GM21529 (cell line): ENCODE data around the gene PACS2.
"Not testable (repeated sequence)": the region's sequence is repeated elsewhere in the genome, so short reads cannot be mapped to it uniquely, and the experiment has no call there.

Experiments
- ATAC-seq: cut with Tn5 transposase; IDR thresholded peaks from one replicate; pipeline ENCODE4 v1.9.1; 2021; ENCODE audit not compliant: unreplicated experiment

PACS2 gene

GRCh38 chr14:105329411-105330150 lies 15.0 kb downstream of the PACS2 start:
- no peak for ATAC-seq

GRCh38 chr14:105330491-105330895 lies 15.9 kb downstream of the PACS2 start:
- no peak for ATAC-seq

GRCh38 chr14:105331575-105332349 lies 17.2 kb downstream of the PACS2 start:
- ATAC-seq: no peak

GRCh38 chr14:105332350-105332874 lies 17.9 kb downstream of the PACS2 start:
- ATAC-seq: no peak

- no peak for ATAC-seq
Observed at GRCh38 chr14:105333020-105333490, 18.5 kb downstream of the PACS2 start.

- no peak for ATAC-seq
Observed at GRCh38 chr14:105333613-105334364, 19.2 kb downstream of the PACS2 start.

- no peak for ATAC-seq
Observed at GRCh38 chr14:105334383-105335230, 20.1 kb downstream of the PACS2 start.

GRCh38 chr14:105335231-105335542 lies 20.6 kb downstream of the PACS2 start:
- ATAC-seq: not testable (repeated sequence)

- no peak for ATAC-seq
Observed at GRCh38 chr14:105335735-105336476, 21.4 kb downstream of the PACS2 start.

GRCh38 chr14:105336477-105337287 lies 22.1 kb downstream of the PACS2 start:
- ATAC-seq: no peak

GRCh38 chr14:105337433-105337832 lies 22.9 kb downstream of the PACS2 start:
- ATAC-seq: no peak

- no peak for ATAC-seq
Observed at GRCh38 chr14:105337966-105338741, 23.6 kb downstream of the PACS2 start.

GRCh38 chr14:105340821-105341733 lies 26.5 kb downstream of the PACS2 start:
- no peak for ATAC-seq

GRCh38 chr14:105343194-105343593 lies 28.6 kb downstream of the PACS2 start:
- ATAC-seq: no peak

- ATAC-seq: no peak
Observed at GRCh38 chr14:105346200-105346533, 31.6 kb downstream of the PACS2 start.

- ATAC-seq: no peak
Observed at GRCh38 chr14:105346876-105347586, 32.5 kb downstream of the PACS2 start.

- no peak for ATAC-seq
Observed at GRCh38 chr14:105347587-105347968, 33.0 kb downstream of the PACS2 start.
